Muscle layer of duodenum (tissue), 2 donors: ENCODE results near the gene ZDHHC19.
"Not testable (repeated sequence)": the region's sequence is repeated elsewhere in the genome, so short reads cannot be mapped to it uniquely, and the experiment has no call there.

Experiments
- H3K27ac ChIP-seq: one replicate; pipeline ENCODE4 v1.7.0; 2013; ENCODE audit warnings: mild to moderate bottlenecking, low read length
- H3K27me3 ChIP-seq: one replicate; pipeline ENCODE4 v1.7.0; 2013; ENCODE audit warnings: low read depth, mild to moderate bottlenecking, control low read depth, low read length
- H3K36me3 ChIP-seq, 2 donors: one replicate each; pipeline ENCODE4 v1.7.0; 2013; ENCODE audit warnings: low read length in 2 of 2, control low read depth in 1 of 2, mild to moderate bottlenecking in 1 of 2; ENCODE audit not compliant: insufficient read depth in 2 of 2, control insufficient read depth in 1 of 2
- H3K4me1 ChIP-seq, 2 donors: one replicate each; pipeline ENCODE4 v1.7.0; 2013; ENCODE audit warnings: low read length in 2 of 2, mild to moderate bottlenecking in 2 of 2, control low read depth in 1 of 2, moderate library complexity in 1 of 2; ENCODE audit not compliant: insufficient read depth in 2 of 2, control insufficient read depth in 1 of 2
- H3K4me3 ChIP-seq, 2 donors: one replicate each; pipeline ENCODE4 v1.7.0; 2013; ENCODE audit warnings: low read length in 2 of 2, low read depth in 1 of 2, mild to moderate bottlenecking in 1 of 2
- H3K9me3 ChIP-seq, 2 donors: one replicate each; pipeline ENCODE4 v1.7.0; 2013; ENCODE audit warnings: low read length in 2 of 2, control low read depth in 1 of 2, mild to moderate bottlenecking in 1 of 2; ENCODE audit not compliant: control insufficient read depth in 1 of 2
- donor health status: healthy.

ZDHHC19 gene

GRCh38 chr3:196168808-196169391, 42.3 kb downstream of the ZDHHC19 start:
- Histone ChIP-seq H3K27ac (no peak overlapping the region), H3K4me3 (no peak overlapping the region), H3K4me1 (no peaks in the 10 kb centered on the region), H3K36me3 (no peaks in the 10 kb centered on the region), H3K27me3 (no peaks in the 10 kb centered on the region), H3K9me3 (no peaks in the 10 kb centered on the region)

- Histone ChIP-seq H3K4me3 (no peak overlapping the region), H3K27me3 (no peaks in the 10 kb centered on the region), H3K36me3 (no peaks in the 10 kb centered on the region), H3K27ac (no peak overlapping the region), H3K4me1 (no peaks in the 10 kb centered on the region), H3K9me3 (no peaks in the 10 kb centered on the region)
Measured at GRCh38 chr3:196166741-196167140, 44.5 kb downstream of the ZDHHC19 start.

GRCh38 chr3:196165850-196166249, 45.4 kb downstream of the ZDHHC19 start:
- no peaks in the 10 kb centered on the region for H3K27me3 ChIP-seq
- no peak overlapping the region for H3K4me3 ChIP-seq
- no peak overlapping the region for H3K27ac ChIP-seq
- no peaks in the 10 kb centered on the region for H3K36me3 ChIP-seq
- no peaks in the 10 kb centered on the region for H3K4me1 ChIP-seq
- no peaks in the 10 kb centered on the region for H3K9me3 ChIP-seq

GRCh38 chr3:196165006-196165575, 46.1 kb downstream of the ZDHHC19 start:
- H3K27ac ChIP-seq, H3K4me1 ChIP-seq, H3K4me3 ChIP-seq, H3K9me3 ChIP-seq, H3K27me3 ChIP-seq, H3K36me3 ChIP-seq: not testable (repeated sequence)

GRCh38 chr3:196164576-196164975, 46.6 kb downstream of the ZDHHC19 start:
- Histone ChIP-seq H3K27ac (no peak overlapping the region), H3K36me3 (no peaks in the 10 kb centered on the region), H3K9me3 (no peaks in the 10 kb centered on the region), H3K27me3 (no peaks in the 10 kb centered on the region), H3K4me1 (no peaks in the 10 kb centered on the region), H3K4me3 (no peak overlapping the region)

- no peak overlapping the region for H3K27ac ChIP-seq
- H3K4me3 ChIP-seq = no peak overlapping the region
- no peaks in the 10 kb centered on the region for H3K4me1 ChIP-seq
- H3K27me3 ChIP-seq = no peaks in the 10 kb centered on the region
- H3K9me3 ChIP-seq = no peaks in the 10 kb centered on the region
- no peaks in the 10 kb centered on the region for H3K36me3 ChIP-seq
Measured at GRCh38 chr3:196163666-196164493, 47.3 kb downstream of the ZDHHC19 start.

GRCh38 chr3:196163212-196163611, 48.0 kb downstream of the ZDHHC19 start:
- Histone ChIP-seq H3K4me3 (no peak overlapping the region), H3K27me3 (no peaks in the 10 kb centered on the region), H3K9me3 (no peaks in the 10 kb centered on the region), H3K36me3 (no peaks in the 10 kb centered on the region), H3K27ac (no peak overlapping the region), H3K4me1 (no peaks in the 10 kb centered on the region)

- Histone ChIP-seq H3K9me3 (no peaks in the 10 kb centered on the region), H3K4me1 (no peaks in the 10 kb centered on the region), H3K4me3 (no peak overlapping the region), H3K27me3 (no peaks in the 10 kb centered on the region), H3K36me3 (no peaks in the 10 kb centered on the region), H3K27ac (no peak overlapping the region)
Measured at GRCh38 chr3:196162679-196163078, 48.5 kb downstream of the ZDHHC19 start.

GRCh38 chr3:196159952-196160804, 51.0 kb downstream of the ZDHHC19 start:
- Histone ChIP-seq H3K9me3 (no peaks in the 10 kb centered on the region), H3K36me3 (no peaks in the 10 kb centered on the region), H3K27ac (peak overlapping the region; percentile 83), H3K4me3 (no peak overlapping the region), H3K27me3 (no peaks in the 10 kb centered on the region), H3K4me1 (no peaks in the 10 kb centered on the region)

GRCh38 chr3:196159526-196159925, 51.7 kb downstream of the ZDHHC19 start:
- no peak overlapping the region for H3K4me3 ChIP-seq
- no peaks in the 10 kb centered on the region for H3K36me3 ChIP-seq
- H3K9me3 ChIP-seq = no peaks in the 10 kb centered on the region
- no peaks in the 10 kb centered on the region for H3K27me3 ChIP-seq
- no peaks in the 10 kb centered on the region for H3K4me1 ChIP-seq
- peak overlapping the region; percentile 83 for H3K27ac ChIP-seq

GRCh38 chr3:196156160-196156559, 55.0 kb downstream of the ZDHHC19 start:
- Histone ChIP-seq H3K36me3 (no peaks in the 10 kb centered on the region), H3K9me3 (no peaks in the 10 kb centered on the region), H3K4me3 (no peak overlapping the region), H3K27ac (no peak overlapping the region), H3K27me3 (no peaks in the 10 kb centered on the region), H3K4me1 (no peaks in the 10 kb centered on the region)
